ENCODE measurements around the gene PCCA.

DNA sequence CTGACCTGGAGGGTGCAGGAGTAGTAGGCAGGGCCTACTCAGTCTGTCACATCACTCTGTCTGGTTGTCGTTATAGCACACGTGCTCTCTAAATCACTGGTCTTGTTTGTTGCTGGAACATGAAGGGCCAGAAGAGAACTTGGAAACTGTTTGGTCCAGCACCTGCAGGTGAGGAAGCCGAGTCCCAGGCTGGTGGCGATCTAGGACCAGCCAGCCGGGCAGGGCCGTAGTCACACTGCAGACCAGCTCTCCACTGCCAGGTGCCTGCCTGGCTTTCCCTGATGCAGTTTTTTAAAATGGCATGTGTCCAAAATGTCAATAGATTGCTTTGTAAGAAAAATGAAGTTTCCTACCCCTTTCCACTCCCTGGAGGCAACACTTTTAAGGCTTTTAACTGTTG, 446.0 kb downstream of the PCCA start:
- TF ChIP-seq, protein P1, sequence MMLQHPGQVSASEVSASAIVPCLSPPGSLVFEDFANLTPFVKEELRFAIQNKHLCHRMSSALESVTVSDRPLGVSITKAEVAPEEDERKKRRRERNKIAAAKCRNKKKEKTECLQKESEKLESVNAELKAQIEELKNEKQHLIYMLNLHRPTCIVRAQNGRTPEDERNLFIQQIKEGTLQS (CRISPR knock-in tag; conservative IDR thresholded peaks at IDR 0.05) = no peak
- TF ChIP-seq NFYB (CRISPR knock-in tag; conservative IDR thresholded peaks at IDR 0.05; ENCODE audit: low read depth) (no peak), TCF7 (CRISPR knock-in tag; IDR thresholded peaks at IDR 0.05; ENCODE audit: low read depth) (no peak), SP1 (CRISPR knock-in tag; conservative IDR thresholded peaks at IDR 0.05) (no peak)
- TF ChIP-seq, protein P2, sequence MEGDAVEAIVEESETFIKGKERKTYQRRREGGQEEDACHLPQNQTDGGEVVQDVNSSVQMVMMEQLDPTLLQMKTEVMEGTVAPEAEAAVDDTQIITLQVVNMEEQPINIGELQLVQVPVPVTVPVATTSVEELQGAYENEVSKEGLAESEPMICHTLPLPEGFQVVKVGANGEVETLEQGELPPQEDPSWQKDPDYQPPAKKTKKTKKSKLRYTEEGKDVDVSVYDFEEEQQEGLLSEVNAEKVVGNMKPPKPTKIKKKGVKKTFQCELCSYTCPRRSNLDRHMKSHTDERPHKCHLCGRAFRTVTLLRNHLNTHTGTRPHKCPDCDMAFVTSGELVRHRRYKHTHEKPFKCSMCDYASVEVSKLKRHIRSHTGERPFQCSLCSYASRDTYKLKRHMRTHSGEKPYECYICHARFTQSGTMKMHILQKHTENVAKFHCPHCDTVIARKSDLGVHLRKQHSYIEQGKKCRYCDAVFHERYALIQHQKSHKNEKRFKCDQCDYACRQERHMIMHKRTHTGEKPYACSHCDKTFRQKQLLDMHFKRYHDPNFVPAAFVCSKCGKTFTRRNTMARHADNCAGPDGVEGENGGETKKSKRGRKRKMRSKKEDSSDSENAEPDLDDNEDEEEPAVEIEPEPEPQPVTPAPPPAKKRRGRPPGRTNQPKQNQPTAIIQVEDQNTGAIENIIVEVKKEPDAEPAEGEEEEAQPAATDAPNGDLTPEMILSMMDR (IDR thresholded peaks at IDR 0.05) = no peak
- TF ChIP-seq, protein P3, sequence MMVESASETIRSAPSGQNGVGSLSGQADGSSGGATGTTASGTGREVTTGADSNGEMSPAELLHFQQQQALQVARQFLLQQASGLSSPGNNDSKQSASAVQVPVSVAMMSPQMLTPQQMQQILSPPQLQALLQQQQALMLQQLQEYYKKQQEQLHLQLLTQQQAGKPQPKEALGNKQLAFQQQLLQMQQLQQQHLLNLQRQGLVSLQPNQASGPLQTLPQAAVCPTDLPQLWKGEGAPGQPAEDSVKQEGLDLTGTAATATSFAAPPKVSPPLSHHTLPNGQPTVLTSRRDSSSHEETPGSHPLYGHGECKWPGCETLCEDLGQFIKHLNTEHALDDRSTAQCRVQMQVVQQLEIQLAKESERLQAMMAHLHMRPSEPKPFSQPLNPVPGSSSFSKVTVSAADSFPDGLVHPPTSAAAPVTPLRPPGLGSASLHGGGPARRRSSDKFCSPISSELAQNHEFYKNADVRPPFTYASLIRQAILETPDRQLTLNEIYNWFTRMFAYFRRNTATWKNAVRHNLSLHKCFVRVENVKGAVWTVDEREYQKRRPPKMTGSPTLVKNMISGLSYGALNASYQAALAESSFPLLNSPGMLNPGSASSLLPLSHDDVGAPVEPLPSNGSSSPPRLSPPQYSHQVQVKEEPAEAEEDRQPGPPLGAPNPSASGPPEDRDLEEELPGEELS (CRISPR knock-in tag; IDR thresholded peaks at IDR 0.05) = no peak
- TF ChIP-seq, protein P4, sequence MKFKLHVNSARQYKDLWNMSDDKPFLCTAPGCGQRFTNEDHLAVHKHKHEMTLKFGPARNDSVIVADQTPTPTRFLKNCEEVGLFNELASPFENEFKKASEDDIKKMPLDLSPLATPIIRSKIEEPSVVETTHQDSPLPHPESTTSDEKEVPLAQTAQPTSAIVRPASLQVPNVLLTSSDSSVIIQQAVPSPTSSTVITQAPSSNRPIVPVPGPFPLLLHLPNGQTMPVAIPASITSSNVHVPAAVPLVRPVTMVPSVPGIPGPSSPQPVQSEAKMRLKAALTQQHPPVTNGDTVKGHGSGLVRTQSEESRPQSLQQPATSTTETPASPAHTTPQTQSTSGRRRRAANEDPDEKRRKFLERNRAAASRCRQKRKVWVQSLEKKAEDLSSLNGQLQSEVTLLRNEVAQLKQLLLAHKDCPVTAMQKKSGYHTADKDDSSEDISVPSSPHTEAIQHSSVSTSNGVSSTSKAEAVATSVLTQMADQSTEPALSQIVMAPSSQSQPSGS (CRISPR knock-in tag; IDR thresholded peaks at IDR 0.05; ENCODE audit: borderline replicate concordance, low read depth) = no peak
- TF ChIP-seq, protein P5, sequence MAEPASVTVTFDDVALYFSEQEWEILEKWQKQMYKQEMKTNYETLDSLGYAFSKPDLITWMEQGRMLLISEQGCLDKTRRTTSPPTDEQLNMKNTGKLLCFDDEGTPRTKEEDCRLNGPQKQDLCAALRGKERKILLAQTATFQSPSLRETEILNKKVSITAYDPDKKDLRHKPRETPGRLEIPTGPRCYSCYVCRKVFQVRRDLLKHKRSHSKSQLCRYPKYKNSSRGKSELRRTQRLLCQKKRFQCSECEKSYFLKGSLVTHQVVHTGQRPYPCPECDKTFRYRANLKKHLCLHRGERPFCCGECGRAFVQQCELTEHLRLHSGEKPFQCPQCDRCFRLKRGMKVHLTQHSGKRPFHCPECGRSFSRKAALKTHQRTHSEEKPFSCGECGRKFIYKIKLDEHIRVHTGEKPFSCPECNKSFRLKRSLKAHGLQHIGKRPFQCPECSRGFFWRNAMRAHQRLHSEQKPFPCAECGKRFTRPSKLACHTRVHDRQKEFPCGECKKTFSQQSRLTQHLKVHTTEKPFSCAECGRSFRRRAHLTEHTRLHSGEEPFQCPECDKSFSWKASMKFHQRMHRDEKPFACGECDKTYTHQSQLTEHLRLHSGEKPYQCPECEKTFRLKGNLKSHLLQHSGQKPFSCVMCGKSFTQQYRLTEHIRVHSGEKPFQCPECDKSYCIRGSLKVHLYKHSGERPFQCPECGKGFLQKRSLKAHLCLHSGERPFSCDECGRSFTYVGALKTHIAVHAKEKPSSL (CRISPR knock-in tag; conservative IDR thresholded peaks at IDR 0.05) = no peak
